EL (cell line): ENCODE results near the gene FAM83F.

Source experiments
- DNase-seq: peaks from one replicate; pipeline ENCODE4 v3.0.0-alpha.2; 2016

Gene FAM83F

DNA sequence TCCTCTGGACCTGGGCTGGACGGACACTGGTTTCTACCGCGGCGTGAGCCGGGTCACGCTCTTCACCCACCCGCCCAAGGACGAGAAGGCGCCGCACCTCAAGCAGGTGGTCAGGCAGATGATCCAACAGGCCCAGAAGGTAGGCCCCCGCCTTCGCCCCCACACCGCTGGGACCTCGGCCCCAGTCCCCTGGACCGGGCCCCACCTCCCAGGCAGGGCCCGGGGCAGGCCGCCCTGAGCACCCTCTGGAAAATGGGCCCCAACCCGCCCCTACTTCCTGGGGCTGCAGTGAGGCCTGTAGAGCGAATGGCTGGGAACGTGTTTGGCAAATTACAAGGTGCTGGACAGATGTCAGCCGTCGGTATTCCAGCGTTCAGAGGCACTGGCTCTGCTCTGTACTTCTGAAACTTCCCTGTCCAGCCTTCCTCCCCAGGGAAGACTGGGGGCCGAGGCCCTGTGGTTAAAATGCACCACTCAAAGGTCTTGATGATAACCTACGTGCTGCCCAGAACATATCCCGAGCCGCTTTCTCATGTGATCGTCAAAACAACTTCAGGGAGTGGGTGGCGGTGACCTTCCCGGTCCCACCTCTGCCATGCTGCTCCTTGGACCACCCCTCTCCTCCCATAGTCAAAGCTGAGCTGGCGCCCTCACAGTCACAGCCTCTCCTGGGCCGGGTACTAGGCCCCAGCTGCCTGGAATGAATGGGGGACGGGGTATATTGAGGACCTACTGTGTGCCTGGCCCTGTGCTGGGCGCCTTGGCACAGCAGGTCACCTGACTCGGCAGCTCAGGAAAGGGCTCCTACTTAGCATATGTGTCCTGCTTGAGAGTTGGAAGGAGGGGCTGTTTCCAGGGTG is 869 bp downstream of the FAM83F start:
- DNase-seq: no peak

- DNase-seq: no peak
Observed at GRCh38 chr22:39996732-39997131, 2.0 kb downstream of the FAM83F start.

- no peak for DNase-seq
Observed at GRCh38 chr22:39997421-39997820, 2.7 kb downstream of the FAM83F start.

DNA sequence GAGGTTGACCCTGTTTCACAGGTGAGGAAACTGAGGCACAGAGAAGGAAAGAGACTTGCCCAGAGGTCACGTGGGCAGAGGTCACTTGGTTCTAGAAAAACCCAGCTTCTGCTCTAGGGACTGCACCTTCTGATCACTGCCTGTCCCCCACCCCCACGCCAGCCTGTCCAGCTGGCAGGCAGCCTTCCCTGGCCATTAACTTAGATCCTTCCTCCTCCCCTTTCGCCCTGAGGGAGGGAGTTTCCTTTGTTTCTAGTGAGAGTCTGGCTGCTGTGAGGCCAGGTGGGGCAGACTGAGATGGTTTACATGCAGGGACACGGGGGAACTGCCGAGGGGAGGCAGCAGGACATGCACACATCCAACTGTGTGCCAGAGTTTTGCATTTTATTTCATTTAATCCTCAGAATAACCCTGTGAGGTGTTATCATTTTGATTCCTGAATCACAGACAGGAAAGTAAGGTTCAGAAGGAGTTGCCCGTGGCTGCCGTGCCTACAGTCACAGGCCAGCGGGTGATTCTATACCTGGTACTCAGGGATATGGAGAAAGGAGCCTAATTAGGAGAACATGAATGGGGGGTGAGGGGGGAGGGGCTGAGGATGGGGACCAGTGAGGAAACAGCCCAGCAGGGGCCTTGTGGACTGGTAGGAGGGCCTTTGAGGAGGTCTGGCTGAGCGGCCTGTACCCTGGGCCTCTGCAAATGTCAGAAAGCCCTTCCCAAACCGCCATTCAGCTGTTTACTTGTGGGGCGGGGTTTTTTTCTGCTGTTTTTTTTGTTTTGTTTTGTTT is 3.4 kb downstream of the FAM83F start:
- DNase-seq: peak; percentile 36

DNA sequence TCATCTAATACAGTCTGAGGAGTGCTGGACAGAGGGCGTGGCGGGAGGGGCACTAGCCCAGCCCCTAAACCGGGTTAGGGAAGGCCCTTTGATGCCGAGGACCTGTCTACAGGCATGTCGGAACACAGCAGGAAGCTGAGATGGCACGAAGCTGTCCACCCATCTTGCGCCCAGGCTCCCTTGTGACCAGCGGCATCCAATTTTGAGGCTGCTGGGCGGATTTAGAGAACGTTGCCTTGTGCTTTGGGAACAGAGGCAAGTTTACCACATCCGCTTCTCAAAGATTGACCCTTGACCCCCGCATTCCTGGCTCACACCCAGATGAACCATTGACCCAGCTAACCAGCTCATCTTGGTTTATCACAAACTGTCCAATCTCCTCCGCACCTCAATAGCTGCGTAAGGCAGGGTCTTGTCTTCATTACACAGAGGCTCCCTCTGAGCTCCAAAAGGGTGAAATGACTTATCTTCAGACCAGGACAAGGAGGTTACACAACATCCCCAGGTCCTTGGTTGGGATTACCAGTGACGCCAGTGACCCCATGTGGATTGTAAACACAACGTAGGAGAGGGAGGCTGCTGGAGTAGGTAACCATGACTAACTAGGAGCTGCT is 4.5 kb downstream of the FAM83F start:
- DNase-seq: peak; percentile 36

DNA sequence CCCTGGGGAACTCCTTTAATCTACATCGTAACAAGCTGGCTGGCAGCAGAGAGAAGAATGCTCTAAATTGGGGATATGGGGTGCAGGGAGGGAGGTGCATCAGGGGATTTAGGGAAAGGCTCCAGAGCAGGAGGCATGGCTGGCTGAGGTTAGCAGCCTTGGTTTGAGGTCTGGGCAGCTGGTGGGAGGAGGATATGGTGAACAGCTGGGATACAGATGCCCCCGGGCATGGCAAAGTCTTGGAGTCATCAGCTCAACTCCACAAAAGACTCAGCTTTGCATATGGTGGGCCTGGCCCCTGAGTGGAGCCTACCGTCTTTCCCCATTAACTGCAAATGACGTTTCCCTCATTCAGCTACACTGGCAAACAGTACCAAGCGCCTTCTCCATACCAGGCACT is 5.4 kb downstream of the FAM83F start:
- DNase-seq: no peak

DNA sequence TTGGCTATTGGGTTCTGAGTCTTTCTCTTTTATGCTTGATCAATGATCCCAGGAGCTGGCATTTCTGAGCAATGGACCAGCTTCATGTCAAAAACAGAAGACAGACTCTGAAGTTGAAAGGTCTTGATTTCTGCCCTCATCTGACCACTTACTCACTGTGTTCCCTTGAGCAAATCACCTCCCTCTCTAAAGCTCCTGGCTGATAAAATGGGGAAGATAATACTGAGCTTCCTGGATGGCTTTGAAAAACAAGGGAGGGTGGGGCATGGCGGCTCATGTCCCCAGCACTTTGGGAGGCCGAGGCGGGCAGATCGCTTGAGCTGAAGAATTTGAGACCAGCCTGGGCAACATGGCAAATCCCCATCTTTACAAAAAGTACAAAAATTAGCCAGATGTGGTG is 6.4 kb downstream of the FAM83F start:
- DNase-seq: no peak

GRCh38 chr22:40001800-40002577 is 7.2 kb downstream of the FAM83F start:
- DNase-seq: peak; percentile 29

DNA sequence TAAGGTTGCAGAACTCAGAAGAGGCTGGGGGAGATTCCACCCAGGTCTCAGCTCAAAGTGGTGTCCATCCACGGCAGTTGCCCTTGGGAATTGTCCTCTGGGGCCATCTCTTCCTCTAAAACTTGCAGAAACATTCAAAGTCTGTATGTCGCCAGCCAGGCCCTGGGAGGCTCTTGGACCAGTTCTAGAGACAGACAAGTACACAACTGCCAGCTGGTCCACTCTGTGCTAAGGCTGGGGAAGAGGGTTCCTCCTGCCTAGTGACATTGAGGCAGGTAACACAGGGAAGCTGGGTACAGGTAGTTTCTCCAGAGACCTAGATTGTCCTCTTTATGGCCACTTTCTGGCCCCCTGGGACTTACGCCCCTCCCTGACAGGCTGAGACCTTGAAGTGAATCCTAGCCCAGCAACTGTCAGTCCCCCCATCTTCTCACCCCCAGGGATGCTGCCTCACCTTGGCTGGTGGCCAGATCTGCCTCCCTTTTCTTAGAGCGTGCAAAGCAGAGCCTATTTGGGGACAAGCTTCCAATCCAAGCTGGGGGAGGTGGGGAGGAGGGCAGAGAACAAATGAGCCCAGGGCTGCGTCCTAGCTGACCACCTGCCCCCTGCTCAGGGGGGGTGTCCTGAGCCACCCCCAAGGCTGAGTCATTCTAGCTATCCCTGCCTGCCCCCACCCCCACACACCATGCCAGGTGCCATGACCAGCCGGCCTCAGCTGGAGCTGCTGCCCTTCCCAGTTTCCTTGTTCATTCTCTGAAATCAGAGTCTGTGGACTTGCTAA is 8.4 kb downstream of the FAM83F start:
- DNase-seq: no peak

DNA sequence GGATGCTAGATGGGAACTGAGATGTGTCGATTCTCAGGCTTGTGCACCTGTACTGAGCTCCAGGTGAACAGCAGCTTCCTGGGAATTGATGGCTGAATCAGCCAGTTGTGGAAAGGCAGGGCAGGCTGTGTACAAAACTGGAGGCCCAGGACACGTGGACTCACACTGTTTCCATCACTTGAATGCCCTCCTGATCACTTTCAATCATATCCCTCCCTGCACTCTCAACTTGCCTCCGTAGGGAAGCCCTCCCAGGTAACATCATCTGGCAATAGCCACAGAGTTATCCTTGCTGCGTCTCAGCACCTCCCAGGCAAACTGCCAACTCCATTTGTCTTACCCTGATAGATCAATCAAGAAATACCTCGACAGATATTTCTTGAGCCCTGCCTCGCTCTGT is 10.1 kb downstream of the FAM83F start:
- DNase-seq: no peak

GRCh38 chr22:40006641-40007040 is 11.9 kb downstream of the FAM83F start:
- DNase-seq: no peak

DNA sequence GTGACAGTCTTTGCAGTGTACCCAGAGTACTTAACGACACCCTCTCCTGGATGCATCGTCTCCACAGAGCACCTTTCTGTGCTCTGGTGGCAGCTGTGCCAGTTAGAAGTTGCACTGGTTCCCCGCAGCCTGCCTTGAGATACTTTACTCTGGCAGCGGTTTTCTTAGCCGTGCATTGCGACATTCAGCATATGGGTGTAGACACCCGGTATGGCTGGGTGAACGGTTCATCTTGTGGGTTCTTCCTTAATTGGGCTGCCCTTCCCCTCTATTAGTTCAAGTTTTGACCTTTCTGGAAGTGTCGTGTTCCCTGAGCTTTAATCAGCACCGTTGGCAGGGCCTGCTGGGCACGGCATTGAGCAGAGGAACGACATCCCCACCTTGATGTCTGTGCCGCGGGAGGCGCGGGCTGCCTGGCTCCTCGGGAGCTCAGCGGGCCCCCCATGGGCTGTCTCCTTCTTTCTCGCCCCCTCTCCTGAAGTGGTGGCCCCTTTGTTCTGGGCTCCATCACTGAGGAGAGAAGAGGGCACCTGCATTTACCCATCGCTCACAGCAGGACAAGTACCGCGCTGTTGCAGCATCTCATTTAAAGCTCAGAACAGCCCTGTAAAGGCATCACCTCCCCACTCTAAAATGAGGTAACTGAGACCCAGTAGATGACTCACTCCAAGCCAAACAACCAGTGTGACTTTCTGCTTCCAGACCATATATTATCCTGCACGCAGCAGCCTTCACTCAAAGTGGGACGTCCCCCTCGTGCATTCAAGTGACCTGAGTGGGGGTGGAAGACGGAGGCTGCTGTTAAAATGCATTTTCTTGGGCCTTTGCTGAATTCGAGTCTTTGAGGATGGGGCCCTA is 13.3 kb downstream of the FAM83F start:
- DNase-seq: no peak

GRCh38 chr22:40008726-40009291 is 14.1 kb downstream of the FAM83F start:
- no peak for DNase-seq

DNA sequence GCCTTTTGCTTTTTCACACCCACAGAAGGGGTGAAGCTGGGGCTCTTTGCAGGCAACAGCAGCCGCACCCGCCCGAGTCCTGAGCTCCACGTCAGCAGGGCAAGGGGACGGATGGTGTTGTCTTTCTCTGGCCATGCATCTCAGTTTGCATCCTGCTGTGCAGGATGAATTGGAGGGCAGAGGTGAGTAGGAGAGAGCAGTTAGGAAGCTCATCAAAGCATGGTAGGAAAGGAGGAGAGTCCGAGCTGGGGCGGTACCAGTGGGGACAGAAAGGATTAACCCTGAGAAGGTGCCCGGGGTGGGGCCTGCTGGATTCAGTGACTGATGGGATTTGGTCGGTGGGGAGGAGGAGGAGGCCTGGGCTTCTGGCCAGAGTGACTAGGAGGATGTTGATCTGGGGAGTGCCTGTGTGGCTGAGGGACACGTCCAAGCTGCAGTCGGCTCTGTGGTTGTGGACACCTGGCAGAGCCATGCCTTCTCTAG is 14.6 kb downstream of the FAM83F start:
- DNase-seq: no peak

DNA sequence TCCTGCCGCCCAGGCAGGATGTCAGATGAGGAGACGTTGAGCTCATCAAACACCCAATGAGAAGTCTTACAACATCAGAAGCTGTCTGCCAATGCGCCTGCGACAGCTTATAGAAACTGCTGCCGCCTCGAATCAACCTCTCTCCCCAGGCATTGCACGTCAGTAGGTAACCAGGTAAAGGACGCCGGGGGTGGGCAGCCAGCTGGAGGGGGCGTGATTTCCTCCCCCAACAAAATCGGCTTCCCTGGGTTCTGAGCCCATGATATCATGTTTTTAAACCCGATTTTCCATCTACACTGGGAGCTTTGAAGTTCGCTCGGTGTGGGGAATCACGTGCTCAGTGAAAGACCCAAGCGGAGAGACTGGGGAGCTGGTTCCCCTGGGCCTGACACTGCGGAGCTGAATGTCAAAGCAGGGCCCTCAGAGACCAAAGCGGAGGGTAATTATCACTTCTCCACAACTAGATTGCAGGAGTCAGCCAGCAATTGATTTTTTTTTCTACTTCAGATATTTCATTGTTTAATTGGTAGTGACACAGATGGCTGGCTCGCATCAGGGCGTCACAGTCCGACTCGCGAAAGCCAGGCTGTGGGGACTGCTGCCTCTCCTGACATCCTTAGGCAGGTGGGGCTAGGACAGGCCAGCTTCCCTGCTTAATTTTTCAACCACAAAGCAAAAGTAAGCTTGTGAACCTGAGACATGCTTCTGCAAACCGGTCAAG is 15.4 kb downstream of the FAM83F start:
- DNase-seq: no peak

GRCh38 chr22:40010746-40011145 is 16.0 kb downstream of the FAM83F start:
- no peak for DNase-seq

DNA sequence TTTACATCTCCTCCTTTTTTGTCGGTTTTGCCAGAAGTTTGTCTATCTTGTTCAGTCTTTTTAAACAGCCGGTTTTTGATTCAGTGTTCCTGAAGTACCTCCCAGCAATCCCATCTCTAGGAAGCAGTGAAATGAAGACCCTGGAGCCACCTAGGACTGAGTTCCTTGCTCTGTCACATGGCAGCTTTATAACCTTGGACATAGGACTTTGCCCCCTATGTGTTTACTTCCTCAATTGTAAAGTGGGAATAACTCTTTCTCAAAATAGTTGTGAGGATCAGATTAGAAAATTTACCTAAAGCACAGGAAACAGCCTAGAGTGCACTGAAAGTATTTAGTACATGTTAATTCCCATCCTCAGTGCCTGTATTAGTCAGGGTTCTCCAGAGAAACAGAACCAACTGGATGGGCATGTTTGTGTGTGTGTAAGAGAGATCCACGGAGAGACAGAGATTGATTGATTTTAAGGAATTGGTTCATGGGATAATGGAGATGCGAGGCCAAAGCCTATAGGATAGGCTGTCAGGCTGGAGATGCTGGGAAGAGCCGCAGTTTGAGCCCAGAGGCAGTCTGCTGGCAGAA is 20.0 kb downstream of the FAM83F start:
- no peak for DNase-seq

- DNase-seq: no peak
Observed at GRCh38 chr22:40015358-40015976, 20.7 kb downstream of the FAM83F start.

GRCh38 chr22:40018051-40018450 is 23.3 kb downstream of the FAM83F start:
- no peak for DNase-seq
